HG03139 (cell line): ENCODE measurements around the gene PUS7.
"Not testable (repeated sequence)": the region's sequence is repeated elsewhere in the genome, so short reads cannot be mapped to it uniquely, and the experiment has no call there.

ENCODE experiments used
- ATAC-seq: cut with Tn5 transposase; IDR thresholded peaks from one replicate; pipeline ENCODE4 v1.9.1; 2021; ENCODE audit not compliant: unreplicated experiment

Gene PUS7

DNA sequence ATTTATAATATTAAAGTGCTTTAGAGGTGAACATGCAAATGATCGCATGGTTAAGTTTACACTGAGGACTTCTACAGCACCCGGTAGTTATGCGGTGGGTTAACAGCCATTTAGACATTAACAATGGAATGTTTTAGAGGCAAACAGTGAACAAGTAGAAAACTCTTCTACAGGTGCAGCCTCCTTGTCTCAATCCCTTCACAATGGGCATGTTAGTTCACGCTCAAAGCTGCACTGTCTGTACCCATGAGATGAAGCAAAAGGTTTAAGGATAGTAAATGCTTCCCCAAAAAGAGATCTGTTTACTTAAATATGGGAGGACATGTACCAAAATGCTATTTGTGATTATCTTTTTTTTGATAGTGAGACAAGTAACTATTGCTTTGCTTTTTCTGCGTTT, 25.1 kb downstream of the PUS7 start:
- no peak for ATAC-seq

DNA sequence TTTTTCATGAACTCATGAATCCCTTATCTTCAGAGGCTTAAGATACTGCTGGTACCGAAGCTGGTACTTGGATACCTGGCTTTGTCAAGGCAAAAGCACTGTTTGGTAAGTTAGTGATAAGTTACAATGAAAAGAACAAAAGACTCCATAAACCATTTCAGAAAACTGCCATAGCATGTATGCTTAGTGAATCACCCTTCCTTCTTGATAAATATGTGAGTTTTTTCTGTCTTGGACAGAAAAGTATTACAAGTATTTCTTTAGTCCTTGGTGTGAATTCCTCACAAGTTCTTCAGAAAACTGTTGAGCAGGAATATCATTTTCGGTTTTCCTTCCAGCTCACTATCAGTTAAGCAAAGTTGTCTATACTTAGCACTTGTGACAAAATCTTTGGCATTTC, 25.6 kb downstream of the PUS7 start:
- ATAC-seq, result no peak

GRCh38 chr7:105493923-105494315, 28.2 kb downstream of the PUS7 start:
- no peak for ATAC-seq

- ATAC-seq, result no peak
Measured at GRCh38 chr7:105493196-105493922, 28.7 kb downstream of the PUS7 start.

- no peak for ATAC-seq
Measured at GRCh38 chr7:105489409-105489808, 32.7 kb downstream of the PUS7 start.

DNA sequence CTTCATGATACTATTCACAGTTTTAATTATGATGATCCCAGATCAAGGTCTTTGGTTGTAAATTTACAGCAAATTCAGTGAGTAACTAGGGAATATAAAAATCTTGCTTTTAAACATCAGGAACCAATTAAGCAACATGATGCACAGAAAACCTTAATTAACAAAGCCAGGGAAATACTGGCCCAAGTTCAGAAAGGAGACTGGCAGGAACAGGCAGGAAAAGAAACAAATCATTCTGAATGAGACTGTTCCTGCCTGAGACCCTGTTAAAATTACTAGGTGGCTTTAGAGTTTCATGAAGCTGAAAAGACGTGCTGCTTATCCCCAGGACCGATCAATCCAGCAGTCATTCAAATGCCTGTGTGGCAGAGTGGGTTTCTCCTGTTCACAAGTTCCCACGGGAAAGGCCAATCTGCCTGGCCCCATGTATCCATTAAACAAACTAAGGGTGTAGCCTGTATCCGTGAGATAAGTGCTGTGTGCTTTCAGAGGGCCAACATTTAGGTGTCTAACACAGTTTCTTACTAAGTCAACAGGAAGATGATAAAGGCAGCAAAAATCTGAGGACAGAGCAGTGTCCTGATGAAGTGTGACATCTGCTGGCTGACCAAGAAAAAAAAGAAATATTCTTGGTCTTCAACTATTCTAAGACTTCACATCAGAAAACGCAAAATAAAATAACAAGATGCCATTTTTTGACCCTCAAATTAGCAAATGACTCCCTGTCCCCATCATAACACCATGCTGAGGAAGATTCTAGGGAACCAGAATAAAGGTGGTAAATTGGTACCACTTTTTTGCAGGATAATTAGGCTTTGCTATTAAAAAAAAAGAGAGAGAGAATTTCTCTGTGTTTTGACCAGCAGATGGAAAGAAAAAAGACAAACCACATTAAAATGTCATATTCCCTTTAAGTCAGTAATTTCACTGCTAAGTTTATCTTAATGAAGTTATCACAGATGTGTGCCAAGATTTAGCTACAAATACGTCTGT, 34.2 kb downstream of the PUS7 start:
- no peak for ATAC-seq

DNA sequence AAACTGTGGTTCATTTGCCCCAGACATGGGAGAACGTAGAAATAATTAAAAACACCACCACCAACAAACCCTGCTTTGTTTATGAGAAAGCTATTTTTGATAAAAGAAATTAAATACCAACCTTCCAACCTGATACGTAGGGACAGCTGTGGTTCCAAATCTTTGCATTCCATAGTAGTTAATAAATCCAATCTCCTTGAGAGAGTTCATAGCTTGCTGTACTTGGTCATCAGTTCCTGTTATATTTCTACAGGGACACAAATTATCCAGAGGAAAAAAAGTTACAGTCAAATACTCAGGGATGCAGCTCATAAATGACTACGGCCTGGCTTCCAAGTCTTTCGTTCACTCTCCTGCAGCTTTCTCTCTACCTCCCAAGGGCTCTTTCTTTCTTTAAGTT, 41.1 kb downstream of the PUS7 start:
- ATAC-seq, result no peak

- ATAC-seq, result no peak
Measured at GRCh38 chr7:105478606-105479005, 43.5 kb downstream of the PUS7 start.

GRCh38 chr7:105477908-105478307, 44.2 kb downstream of the PUS7 start:
- no peak for ATAC-seq

GRCh38 chr7:105474045-105474444, 48.0 kb downstream of the PUS7 start:
- no peak for ATAC-seq

- no peak for ATAC-seq
Measured at GRCh38 chr7:105473163-105473562, 48.9 kb downstream of the PUS7 start.

GRCh38 chr7:105470846-105471245, 51.2 kb downstream of the PUS7 start:
- ATAC-seq, result no peak

DNA sequence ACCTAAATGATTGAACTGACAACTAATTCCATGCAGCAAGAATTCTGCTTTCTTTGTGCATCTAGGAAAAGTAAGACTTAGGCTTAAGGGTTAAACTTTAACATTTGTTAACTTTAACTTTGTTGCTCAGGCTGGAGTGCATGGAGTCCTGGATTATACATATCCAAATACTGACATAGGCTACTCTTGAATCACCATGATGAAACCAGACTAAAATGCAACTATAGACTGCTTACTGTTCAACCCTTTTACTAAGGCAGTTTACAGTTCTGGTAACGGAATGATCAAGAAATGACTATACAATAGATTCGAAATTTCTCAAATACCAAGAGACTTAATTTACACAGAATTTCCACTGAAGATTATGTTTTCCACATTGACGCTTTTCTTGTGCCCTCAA, 52.0 kb downstream of the PUS7 start:
- ATAC-seq, result no peak

DNA sequence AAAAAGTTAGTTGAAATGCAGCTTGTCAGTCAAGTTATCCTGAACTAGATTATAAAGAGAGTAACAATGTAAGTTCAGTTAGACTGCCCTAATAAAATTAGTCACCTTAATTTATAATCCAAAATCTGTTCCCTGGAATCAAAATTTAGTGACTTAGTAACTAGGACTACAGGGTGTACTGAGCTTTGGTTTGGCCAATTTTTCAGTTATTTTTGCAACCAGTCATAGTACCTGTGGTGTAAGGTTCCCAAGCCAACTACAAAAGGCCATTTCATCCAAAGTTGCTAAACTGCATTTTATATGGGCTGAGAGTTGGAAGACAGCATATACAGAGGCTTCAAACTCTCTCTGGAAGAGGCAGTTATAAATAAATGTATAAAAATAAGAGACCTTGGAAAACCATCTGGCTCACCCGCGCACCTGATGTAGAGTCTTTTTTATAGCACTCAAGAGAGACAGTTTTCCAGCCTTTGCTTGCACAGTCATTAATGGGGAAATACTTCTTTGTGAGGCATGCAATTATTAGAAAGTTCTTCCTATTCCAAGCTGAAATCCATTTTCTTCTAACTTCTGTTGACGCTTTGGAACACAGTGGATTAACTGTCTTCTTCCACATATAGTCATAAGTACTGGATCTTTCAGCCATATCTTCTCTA, 59.2 kb downstream of the PUS7 start:
- no peak for ATAC-seq

- no peak for ATAC-seq
Measured at GRCh38 chr7:105461518-105461917, 60.6 kb downstream of the PUS7 start.

DNA sequence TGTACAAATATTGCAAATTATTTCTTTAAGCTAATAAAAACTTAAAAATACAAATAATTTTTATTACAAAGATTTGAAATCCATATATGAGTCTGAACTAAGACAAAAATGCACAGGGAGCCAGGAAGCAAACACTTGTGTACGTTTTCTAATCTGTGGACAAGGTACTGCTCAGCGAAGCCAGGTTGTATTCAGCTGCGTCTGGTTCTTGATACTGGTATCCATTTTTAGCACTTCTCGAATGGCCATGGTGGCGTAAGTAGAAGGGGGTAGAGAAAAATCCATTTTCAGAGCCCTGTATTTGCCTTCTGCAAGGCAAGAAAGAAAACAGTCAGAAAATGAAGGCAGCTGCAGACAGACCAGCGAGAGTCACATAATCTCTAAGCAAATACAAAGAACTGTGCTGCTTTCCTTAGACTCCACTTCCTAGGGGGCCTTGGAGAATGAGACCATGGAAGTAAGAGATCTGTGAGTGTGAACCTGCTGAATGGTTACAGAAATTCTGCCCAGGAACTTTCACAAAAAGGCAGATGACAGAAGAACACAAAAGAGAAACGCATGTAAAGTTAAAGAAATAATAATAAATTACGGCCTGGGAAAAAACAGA, 64.3 kb downstream of the PUS7 start:
- ATAC-seq, result no peak

- ATAC-seq, result no peak
Measured at GRCh38 chr7:105454921-105455320, 67.2 kb downstream of the PUS7 start.

DNA sequence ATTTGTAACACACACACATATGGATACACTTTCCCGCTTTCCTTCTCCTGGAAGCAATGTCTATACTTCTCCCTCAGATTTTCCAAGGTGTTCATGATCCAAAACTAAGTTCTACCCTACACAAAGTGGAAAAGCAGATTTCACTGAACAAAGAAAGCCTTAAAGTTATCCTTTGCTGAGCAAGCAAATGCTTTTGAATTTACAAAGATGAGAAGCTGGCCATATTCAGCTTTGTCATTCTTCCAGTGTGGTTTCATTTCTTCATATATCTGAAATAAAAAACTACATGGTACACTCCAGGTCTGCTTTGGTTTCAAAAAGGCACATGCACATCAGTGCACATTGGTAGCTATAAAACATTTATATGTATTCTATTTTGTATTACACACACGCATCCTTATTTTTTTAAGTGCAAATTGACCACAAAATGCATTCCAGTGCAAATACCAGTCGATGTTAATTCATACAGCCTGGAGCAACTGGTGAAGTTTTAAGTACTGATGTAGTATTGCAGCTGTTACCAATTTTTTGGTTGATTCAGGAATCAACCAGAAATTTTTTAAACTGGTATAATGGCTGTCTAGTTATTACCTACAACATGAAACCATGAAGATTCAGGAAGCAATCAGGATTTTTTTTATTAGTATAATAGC, 67.8 kb downstream of the PUS7 start:
- ATAC-seq, result no peak

DNA sequence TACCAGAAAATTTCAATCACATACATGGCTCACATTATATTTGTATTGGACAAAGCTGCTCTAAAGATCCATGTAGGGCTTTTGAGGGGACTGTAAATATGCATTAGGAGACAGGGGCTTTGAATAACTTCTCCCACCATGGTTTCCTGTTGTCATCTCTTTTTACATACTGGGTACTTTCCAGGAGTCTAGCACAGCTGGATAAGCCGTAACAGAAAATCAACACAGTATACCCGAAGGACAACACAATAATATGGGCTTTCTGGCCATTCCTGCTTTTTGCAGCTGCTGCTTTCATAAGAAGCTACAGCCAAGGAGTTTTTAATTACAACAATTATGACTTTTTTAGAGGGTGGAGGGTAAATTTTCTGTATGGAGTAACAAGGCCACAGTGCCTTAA, 70.0 kb downstream of the PUS7 start:
- no peak for ATAC-seq

GRCh38 chr7:105450870-105451269, 71.2 kb downstream of the PUS7 start:
- not testable (repeated sequence) for ATAC-seq
